ENCODE measurements around the gene NPRL2.
A peak's percentile ranks its signal among the peaks of the same experiment; 100 is the strongest.

The NPRL2 gene

GRCh38 chr3:50350527-50351322, at the start of gene NPRL2, which contains the start of gene CYB561D2:
Gene NPRL2, minus strand, starts transcription at chr3:50350775. Its CDS starts 123 bp downstream, at chr3:50350652.
Gene CYB561D2, plus strand, starts transcription at chr3:50350862. Its CDS starts 572 bp downstream, at chr3:50351434.
- DNase-seq, result peak; percentile 92 to 94

GRCh38 chr3:50396502-50396901, 45.9 kb upstream of the NPRL2 start:
- DNase-seq, result no peak

GRCh38 chr3:50395070-50395860, 44.7 kb upstream of the NPRL2 start:
- DNase-seq, result no peak

GRCh38 chr3:50393061-50393460, 42.5 kb upstream of the NPRL2 start:
- no peak for DNase-seq

- no peak for DNase-seq
These were observed 41.6 kb upstream of the NPRL2 start for GRCh38 chr3:50392101-50392715.

- DNase-seq, result peak; percentile 88 to 91
These were observed 40.1 kb upstream of the NPRL2 start for GRCh38 chr3:50390508-50391224.

- DNase-seq, result no peak
These were observed 38.8 kb upstream of the NPRL2 start for GRCh38 chr3:50389414-50389767.

GRCh38 chr3:50388720-50389413, 38.3 kb upstream of the NPRL2 start:
- DNase-seq, result no peak

- DNase-seq, result peak in 1 of 2 experiments; percentile 19
These were observed 37.6 kb upstream of the NPRL2 start for GRCh38 chr3:50388016-50388719.

GRCh38 chr3:50385754-50386153, 35.2 kb upstream of the NPRL2 start:
- DNase-seq, result no peak

- no peak for DNase-seq
These were observed 33.2 kb upstream of the NPRL2 start for GRCh38 chr3:50383750-50384149.

- no peak for DNase-seq
These were observed 32.1 kb upstream of the NPRL2 start for GRCh38 chr3:50382722-50383121.

GRCh38 chr3:50381383-50381782, 30.8 kb upstream of the NPRL2 start:
- no peak for DNase-seq

GRCh38 chr3:50380405-50381085, 30.0 kb upstream of the NPRL2 start:
- no peak for DNase-seq

- no peak for DNase-seq
These were observed 28.2 kb upstream of the NPRL2 start for GRCh38 chr3:50378757-50379156.

- no peak for DNase-seq
These were observed 27.4 kb upstream of the NPRL2 start for GRCh38 chr3:50378024-50378423.

- DNase-seq, result no peak
These were observed 24.8 kb upstream of the NPRL2 start for GRCh38 chr3:50375258-50375931.

GRCh38 chr3:50374363-50375257, 24.0 kb upstream of the NPRL2 start:
- no peak for DNase-seq

All from cerebellar nuclear complex (tissue), 1 donor.